Prostate gland (tissue), 2 donors: Measurements from ENCODE around the gene ACLY.

Experiments
- CTCF ChIP-seq, 4 experiments: fragments of 200-600 bp in 2 of 4; fragments of 450-650 bp in 2 of 4; sonication (generic) in 2 of 4; IDR thresholded peaks; 1 replicate in 3 of 4; 2 replicates in 1 of 4; pipeline ENCODE4 v1.5.1; 2016 to 2019; ENCODE audit warnings: antibody characterized with exemption in 4 of 4, mild to moderate bottlenecking in 2 of 4, moderate library complexity in 2 of 4
- POLR2A ChIP-seq: fragments of 450-650 bp; IDR thresholded peaks from one replicate; pipeline ENCODE4 v1.6.1; 2016; ENCODE audit warnings: antibody characterized with exemption, mild to moderate bottlenecking

DNA sequence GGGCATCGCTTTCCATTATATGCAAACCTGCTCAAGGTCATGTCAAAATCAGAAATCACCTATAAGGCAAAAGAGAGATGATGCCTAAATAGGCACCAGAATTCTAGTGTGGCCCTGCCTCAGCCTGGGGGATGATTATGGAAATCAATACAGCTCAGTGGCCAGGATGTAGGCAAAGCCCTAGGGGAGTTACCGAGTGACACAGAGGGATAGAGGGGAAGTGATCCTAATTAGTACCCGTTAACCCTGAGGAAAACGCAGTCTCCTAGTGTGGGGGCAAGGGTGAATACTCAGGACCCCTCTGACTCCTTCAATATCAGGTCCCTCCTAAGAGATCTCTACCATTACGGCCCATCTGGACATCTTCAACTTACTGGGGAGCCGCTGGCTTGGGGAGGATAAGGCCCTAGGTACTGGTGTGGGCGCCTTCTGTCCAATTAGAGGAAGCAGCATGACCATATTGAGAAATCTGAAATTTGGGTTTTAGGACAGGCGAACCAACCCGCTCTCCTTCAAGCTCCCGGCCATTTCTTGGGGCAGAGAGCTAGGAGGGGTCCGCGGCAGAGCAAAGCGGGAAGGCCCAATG, 83.4 kb downstream of the ACLY start:
- TF ChIP-seq POLR2A = no peak
- TF ChIP-seq CTCF (IDR thresholded peaks at IDR 0.05) = no peak
